ENCODE results near the gene CCDC188.
A peak's percentile ranks its signal among the peaks of the same experiment; 100 is the strongest.
"Not testable (repeated sequence)": the region's sequence is repeated elsewhere in the genome, so short reads cannot be mapped to it uniquely, and the experiment has no call there.

CCDC188 gene

GRCh38 chr22:20169253-20169822 is 18.5 kb upstream of the CCDC188 start:
- DNase-seq: no peak

DNA sequence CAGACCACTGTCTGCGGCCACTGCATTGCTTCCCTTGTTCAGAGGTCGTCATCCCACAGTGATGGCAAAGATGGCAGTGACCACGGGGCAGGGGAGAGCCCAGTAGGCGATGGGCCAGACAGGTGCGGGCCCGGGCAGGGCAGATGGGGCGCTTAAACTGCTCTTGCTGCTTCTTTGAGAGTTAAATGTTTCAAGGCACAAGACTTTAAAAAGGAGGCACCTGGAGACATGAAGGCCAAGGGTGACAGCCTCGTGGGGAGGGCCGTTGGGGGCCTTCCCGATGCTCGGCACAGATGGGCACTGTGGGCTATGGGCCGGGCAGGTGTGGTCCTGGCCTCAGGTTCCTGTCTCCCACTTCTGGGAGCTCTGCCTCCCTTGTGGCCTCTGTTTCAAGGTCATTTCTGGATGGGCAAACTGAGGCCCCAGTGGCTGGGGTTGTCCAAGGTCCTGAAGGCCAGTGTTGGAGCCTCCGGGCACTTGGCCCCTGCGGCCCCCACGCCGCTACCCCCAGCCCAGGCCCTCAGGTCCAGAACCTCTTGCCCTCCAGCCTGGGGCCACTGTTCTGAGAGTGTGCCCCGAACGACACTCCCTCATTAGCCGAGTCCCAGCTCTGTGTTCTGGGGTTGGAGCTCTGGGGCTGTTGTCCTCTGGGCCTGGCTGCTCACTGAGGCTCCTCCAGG is 16.9 kb upstream of the CCDC188 start:
- DNase-seq: no peak

DNA sequence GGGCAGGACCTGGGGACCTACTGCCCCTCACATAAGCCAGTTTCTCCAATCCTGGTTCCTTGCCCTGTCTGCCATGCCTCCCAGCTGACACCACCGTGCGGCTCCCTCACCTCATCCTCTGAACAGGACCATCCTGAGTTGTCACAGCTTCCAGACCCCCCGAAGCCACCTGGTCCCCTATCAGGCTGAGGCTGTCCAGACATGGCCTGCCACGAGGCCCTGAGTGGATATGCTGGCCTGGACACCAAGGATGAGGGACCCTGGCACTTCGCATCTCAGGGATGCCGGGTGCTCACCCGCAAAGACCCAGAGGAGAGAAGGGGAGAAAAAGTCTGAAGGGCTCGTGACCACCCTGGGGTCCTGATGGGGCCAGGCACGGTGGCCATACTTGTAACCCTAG is 15.8 kb upstream of the CCDC188 start:
- DNase-seq: no peak

DNA sequence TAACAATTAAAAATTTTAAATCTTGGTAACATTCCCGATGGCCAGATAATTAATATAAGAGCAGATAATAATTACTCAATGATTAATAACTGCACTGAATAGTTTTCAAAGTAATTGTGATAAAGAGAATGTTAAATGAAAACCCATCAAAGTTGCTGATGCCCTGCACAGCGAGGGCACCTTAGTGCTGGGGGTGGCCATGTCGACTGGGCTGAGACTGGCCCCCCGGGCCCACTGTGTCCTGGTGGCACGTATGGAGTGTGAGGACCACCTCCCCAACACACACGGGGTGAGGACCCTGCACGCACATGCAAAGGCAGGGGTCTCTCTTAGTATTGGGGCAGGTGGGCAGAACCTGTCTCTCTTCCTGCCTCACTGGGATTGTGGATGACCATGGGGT is 15.1 kb upstream of the CCDC188 start:
- no peak for DNase-seq

GRCh38 chr22:20165421-20165820 is 14.6 kb upstream of the CCDC188 start:
- no peak for DNase-seq

- DNase-seq: no peak
These were observed 14.0 kb upstream of the CCDC188 start for GRCh38 chr22:20164863-20165262.

GRCh38 chr22:20160041-20160440 is 9.2 kb upstream of the CCDC188 start:
- no peak for DNase-seq

DNA sequence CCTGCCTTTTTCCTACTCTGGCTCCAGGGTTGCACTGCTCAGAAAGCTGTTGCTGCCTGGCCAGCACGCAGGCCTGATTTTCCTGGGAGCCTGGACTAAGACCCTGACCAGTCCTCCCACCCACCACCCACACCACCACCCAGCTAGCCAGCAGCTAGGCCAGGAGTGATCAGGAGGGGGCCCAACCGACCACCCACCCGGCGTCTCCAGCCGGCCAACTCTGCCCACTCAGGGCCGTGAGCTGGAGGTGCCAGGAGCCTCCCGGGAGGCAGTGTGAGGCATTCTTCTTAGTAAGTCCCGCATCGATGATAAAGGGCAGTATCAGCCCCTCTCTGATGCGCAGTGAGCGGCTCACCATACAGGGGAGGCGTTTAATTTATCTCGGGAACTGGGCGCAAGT is 8.7 kb upstream of the CCDC188 start:
- DNase-seq: not testable (repeated sequence)

GRCh38 chr22:20159076-20159475 is 8.2 kb upstream of the CCDC188 start:
- DNase-seq: no peak

GRCh38 chr22:20158391-20159036 is 7.7 kb upstream of the CCDC188 start:
- no peak for DNase-seq

GRCh38 chr22:20157430-20158183 is 6.8 kb upstream of the CCDC188 start:
- no peak for DNase-seq

DNA sequence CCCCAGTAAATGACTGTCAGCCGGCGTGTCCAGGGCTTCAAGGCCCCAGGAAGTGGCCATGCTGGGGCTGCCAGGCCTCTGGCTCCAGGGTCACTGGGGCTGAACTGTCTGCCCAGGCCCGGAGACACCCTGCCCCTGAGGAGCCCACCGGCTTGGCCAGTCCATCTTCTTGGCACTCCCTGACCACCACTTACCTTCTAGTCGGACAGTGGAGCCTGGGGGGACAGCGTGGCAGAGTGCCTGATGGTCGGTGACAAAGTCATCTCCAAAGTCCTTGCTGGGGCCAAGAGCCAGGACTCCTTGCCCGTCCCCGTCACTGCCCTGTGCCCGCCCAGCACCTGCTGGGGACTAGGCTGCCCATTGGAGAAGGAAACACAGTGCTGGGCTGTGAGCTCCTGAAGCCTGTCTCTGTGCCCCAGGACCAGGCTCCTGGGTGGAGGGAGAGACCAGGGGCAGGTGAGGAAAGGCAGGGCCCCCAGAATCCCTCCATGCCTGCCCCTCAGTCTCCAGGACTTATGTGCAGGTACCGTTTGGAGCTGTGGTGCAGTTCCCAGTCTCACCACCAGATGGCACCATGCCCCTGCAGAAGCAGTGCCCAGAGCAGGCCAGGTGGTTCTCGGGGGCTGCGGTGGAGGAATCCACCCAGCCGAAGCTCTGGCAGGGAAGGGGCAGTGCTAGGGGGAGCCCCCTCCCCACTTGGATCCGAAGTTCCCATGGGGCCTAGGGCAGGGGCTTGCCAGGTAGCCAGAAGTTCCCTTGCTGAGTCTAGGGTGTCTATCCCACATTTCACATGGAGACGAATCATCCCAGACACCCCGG is 6.0 kb upstream of the CCDC188 start:
- DNase-seq: peak; percentile 76

GRCh38 chr22:20156042-20156389 is 5.2 kb upstream of the CCDC188 start:
- no peak for DNase-seq

DNA sequence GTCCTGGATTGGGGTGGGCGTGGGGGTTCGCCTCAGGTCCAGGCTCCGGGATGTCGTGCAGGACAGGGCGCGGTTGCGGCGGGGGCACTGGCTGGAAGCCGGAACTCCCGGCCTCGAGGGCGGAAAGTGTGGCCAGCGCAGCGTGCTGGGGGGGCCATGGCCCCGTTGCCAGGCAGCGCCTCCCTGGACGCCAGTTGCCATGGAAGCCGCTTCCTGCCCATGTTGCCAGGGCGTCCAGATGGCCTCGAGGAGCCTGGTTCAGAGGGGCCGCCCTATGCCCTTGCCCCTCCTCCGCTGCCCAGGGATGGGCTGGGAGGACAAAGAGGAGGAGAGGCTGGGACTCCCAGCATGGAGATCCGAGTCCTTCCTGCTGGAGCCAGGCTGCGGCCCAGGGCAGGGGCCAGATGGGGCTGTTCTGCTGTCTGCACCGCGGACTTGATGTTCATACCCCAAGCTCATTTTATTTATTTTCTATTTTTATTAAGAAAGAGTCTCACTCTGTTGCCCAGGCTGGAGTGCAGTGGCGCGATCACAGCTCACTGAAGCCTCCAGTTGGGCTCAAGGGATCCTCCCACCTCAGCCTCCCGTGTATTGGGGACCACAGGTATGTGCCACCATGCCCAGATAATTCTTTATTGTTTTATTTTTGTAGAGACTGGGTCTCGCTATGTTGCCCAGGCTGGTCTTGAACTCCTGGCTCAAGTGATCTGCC is 4.6 kb upstream of the CCDC188 start:
- DNase-seq: peak; percentile 89

DNA sequence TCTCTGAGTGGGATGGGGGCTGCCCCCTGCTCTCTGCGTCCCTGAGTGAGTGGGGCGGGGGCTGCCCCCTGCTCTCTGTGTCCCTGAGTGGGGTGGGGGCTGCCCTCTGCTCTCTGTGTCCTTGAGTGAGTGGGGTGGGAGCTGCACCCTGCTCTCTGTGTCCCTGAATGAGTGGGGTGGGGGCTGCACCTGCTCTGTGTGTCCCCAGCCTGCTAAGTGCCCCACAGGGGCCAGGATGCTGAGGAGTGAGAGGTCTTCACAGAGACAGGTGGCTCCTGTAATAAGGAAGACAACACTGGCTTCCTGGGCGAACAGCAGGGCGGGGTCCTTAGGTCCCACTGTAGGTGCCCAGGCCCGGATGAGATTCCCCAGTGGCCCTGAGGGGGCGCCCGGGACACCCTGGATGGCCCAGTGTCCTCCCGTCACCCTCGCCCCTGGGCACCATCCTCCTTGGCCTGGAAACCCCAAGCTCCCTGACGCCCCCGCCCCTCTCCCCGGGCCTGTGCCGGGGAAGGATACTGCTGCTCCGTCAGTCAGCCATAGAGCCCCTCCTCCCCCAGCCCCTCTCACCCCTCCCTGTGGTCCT is 3.8 kb upstream of the CCDC188 start:
- peak; percentile 57 for DNase-seq

- DNase-seq: no peak
These were observed 3.1 kb upstream of the CCDC188 start for GRCh38 chr22:20153945-20154344.

- DNase-seq: no peak
These were observed 1.6 kb upstream of the CCDC188 start for GRCh38 chr22:20152464-20152890.

GRCh38 chr22:20151276-20151588 is 377 bp upstream of the CCDC188 start:
- no peak for DNase-seq

DNA sequence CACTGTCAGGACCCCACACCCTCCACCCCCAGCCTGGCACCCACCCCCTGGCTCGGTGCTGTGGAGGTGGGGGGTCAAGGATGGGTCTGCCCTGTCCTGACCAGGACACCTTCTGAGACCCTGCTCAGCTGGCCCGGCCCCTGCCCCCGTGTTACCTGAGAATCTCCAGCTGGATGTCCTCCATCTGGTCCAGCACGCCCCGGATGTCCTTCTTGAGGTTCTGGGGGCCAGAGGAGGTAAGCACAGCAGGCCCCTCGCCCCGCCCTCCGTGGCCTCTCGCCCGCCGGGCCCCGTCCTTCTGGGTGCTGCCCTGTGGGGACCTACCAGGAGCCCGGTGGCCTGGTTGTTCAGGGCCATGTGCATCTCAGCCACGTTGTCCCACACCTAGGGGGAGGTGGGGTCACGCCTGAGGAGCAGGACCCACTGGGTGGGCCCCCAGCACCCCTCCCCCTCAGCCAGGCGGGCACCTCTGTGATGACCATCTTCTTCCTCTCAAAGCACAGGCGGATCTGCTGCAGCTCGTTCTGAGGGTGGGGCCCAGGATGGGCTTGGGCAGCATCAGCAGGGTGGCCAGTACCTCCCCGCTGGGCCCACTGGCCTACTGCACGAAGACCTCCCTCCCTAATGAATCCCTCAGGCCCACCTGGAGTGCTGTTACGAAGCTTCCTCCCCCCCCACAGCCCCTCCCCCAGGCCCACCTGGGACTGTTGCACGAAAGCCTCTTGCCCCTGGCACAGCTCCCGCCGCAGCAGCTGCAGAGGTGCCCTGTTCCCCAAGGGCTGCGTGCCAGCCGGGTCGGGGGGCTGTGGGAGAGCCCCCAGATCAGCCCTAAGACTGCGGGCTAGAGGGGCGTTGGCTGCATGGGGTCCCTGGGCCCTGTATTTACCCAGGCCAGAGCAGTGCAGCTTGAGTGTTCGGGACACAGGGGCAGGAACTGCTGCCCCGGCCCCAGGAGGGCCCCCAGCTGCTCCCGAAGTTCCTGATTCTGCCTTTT is 1.3 kb downstream of the CCDC188 start:
- peak; percentile 29 for DNase-seq

DNA sequence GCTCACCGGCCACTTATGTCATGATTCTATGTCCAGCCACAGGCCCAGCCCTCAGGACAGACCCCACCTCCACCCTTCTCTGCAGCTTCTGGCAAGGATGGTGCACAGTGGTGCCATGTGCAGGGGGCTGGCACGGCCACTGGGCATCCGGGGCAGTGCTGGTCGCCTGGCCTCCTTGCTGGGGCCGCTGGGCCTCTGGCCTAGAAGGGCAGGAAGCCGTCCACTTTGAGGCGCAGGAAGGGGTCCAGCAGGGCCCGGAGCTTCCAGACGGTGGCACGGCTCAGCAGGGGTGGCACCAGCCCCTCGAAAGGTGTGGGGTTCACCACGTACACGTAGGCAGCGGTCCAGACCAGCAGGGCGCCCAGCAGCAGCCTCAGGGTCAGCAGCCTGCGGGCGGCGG is 2.4 kb downstream of the CCDC188 start:
- no peak for DNase-seq

Measured in NCI-H2171 treated with DMSO at 0.1 percent for 48 hours (cell line).